MM.1S (cell line): ENCODE results near the gene NOXRED1.

ENCODE experiments used
- EZH2 ChIP-seq: fragments of 300-600 bp; sonication (generic); optimal IDR thresholded peaks from 2 replicates; pipeline ENCODE3; 2017; ENCODE audit warnings: low read depth, mild to moderate bottlenecking, antibody characterized with exemption, low read length, mixed read lengths
- TF ChIP-seq, protein P1 (sequence below): fragments of 300-600 bp; sonication (generic); IDR thresholded peaks from 2 replicates; pipeline ENCODE4 v1.5.1; 2016; ENCODE audit warnings: antibody characterized with exemption, low read length, mixed read lengths

DNA sequence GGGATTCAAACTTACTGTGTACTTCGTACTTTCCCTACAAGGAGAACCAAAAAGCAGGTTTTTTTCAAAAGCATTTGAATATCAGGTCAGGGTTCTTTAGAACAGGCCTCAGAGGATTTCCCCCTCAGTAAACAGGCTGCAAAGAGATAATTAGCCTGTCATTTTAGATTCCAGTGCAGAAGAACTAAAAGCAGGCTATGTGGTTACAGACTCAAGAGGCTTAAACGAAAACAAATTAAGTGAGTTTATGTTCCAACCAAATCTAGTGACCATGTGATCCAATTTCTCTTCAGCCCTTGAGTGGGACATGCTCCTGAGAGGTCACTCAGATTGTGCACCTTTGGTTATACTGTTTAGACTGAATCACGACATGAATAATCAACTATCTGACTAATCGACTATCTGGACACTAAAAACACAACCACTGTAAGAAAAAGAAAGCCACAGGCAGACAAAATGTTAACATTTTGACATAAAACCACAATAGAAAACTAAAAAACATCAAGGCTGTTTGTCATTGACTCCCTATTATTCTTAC lies 51.0 kb downstream of the NOXRED1 start:
- TF ChIP-seq, protein P1, sequence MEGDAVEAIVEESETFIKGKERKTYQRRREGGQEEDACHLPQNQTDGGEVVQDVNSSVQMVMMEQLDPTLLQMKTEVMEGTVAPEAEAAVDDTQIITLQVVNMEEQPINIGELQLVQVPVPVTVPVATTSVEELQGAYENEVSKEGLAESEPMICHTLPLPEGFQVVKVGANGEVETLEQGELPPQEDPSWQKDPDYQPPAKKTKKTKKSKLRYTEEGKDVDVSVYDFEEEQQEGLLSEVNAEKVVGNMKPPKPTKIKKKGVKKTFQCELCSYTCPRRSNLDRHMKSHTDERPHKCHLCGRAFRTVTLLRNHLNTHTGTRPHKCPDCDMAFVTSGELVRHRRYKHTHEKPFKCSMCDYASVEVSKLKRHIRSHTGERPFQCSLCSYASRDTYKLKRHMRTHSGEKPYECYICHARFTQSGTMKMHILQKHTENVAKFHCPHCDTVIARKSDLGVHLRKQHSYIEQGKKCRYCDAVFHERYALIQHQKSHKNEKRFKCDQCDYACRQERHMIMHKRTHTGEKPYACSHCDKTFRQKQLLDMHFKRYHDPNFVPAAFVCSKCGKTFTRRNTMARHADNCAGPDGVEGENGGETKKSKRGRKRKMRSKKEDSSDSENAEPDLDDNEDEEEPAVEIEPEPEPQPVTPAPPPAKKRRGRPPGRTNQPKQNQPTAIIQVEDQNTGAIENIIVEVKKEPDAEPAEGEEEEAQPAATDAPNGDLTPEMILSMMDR = no peak
- TF ChIP-seq EZH2 = no peak
